Mucosa of stomach (tissue), 1 donor: Measurements from ENCODE around the gene WWTR1.

Source experiments
- H3K27me3 ChIP-seq: one replicate; pipeline ENCODE4 v1.7.0; 2013; ENCODE audit warnings: mild to moderate bottlenecking, low read length; ENCODE audit not compliant: control insufficient read depth, insufficient read depth
- H3K36me3 ChIP-seq: one replicate; pipeline ENCODE4 v1.7.0; 2013; ENCODE audit warnings: low read length; ENCODE audit not compliant: control insufficient read depth, insufficient read depth
- H3K4me1 ChIP-seq: one replicate; pipeline ENCODE4 v1.7.0; 2013; ENCODE audit warnings: mild to moderate bottlenecking, low read length; ENCODE audit not compliant: control insufficient read depth, insufficient read depth
- H3K4me3 ChIP-seq: one replicate; pipeline ENCODE4 v1.7.0; 2013; ENCODE audit warnings: low read length
- H3K9ac ChIP-seq: one replicate; pipeline ENCODE4 v1.7.0; 2013; ENCODE audit warnings: mild to moderate bottlenecking, low read length, moderate library complexity
- H3K9me3 ChIP-seq: one replicate; pipeline ENCODE4 v1.7.0; 2013; ENCODE audit warnings: mild to moderate bottlenecking, low read length, moderate library complexity; ENCODE audit not compliant: control insufficient read depth
- donor health status: Pancreatic carcinoma.

The WWTR1 gene

GRCh38 chr3:149507491-149508324 is 150.1 kb downstream of the WWTR1 start:
- Histone ChIP-seq H3K9ac (no peak overlapping the region), H3K27me3 (no peaks in the 10 kb centered on the region), H3K9me3 (no peaks in the 10 kb centered on the region), H3K4me1 (peaks cover 6% of the 10 kb centered on the region), H3K4me3 (no peak overlapping the region), H3K36me3 (no peaks in the 10 kb centered on the region)

- Histone ChIP-seq H3K9me3 (no peaks in the 10 kb centered on the region), H3K27me3 (no peaks in the 10 kb centered on the region), H3K4me1 (peaks cover 6% of the 10 kb centered on the region), H3K4me3 (no peak overlapping the region), H3K36me3 (no peaks in the 10 kb centered on the region), H3K9ac (no peak overlapping the region)
These were observed 150.9 kb downstream of the WWTR1 start for GRCh38 chr3:149506965-149507364.

GRCh38 chr3:149506540-149506939 is 151.3 kb downstream of the WWTR1 start:
- Histone ChIP-seq H3K36me3 (no peaks in the 10 kb centered on the region), H3K4me1 (peaks cover 6% of the 10 kb centered on the region), H3K4me3 (no peak overlapping the region), H3K27me3 (no peaks in the 10 kb centered on the region), H3K9ac (no peak overlapping the region), H3K9me3 (no peaks in the 10 kb centered on the region)

GRCh38 chr3:149502438-149502837 is 155.4 kb downstream of the WWTR1 start:
- Histone ChIP-seq H3K9ac (no peak overlapping the region), H3K36me3 (no peaks in the 10 kb centered on the region), H3K4me3 (no peak overlapping the region), H3K4me1 (no peaks in the 10 kb centered on the region), H3K9me3 (no peaks in the 10 kb centered on the region), H3K27me3 (no peaks in the 10 kb centered on the region)

- H3K9ac ChIP-seq, result no peak overlapping the region
- no peak overlapping the region for H3K4me3 ChIP-seq
- no peaks in the 10 kb centered on the region for H3K36me3 ChIP-seq
- no peaks in the 10 kb centered on the region for H3K9me3 ChIP-seq
- H3K27me3 ChIP-seq, result no peaks in the 10 kb centered on the region
- no peaks in the 10 kb centered on the region for H3K4me1 ChIP-seq
These were observed 156.3 kb downstream of the WWTR1 start for GRCh38 chr3:149501524-149501923.

- Histone ChIP-seq H3K36me3 (no peaks in the 10 kb centered on the region), H3K27me3 (no peaks in the 10 kb centered on the region), H3K4me3 (no peak overlapping the region), H3K4me1 (no peaks in the 10 kb centered on the region), H3K9me3 (no peaks in the 10 kb centered on the region), H3K9ac (no peak overlapping the region)
These were observed 159.7 kb downstream of the WWTR1 start for GRCh38 chr3:149497966-149498670.

GRCh38 chr3:149496891-149497290 is 160.9 kb downstream of the WWTR1 start:
- no peaks in the 10 kb centered on the region for H3K36me3 ChIP-seq
- H3K4me1 ChIP-seq, result no peaks in the 10 kb centered on the region
- H3K4me3 ChIP-seq, result no peak overlapping the region
- no peaks in the 10 kb centered on the region for H3K27me3 ChIP-seq
- H3K9ac ChIP-seq, result no peak overlapping the region
- H3K9me3 ChIP-seq, result no peaks in the 10 kb centered on the region

GRCh38 chr3:149495581-149496125 is 162.2 kb downstream of the WWTR1 start:
- no peak overlapping the region for H3K4me3 ChIP-seq
- H3K9ac ChIP-seq, result no peak overlapping the region
- H3K27me3 ChIP-seq, result no peaks in the 10 kb centered on the region
- H3K4me1 ChIP-seq, result no peaks in the 10 kb centered on the region
- H3K36me3 ChIP-seq, result no peaks in the 10 kb centered on the region
- no peaks in the 10 kb centered on the region for H3K9me3 ChIP-seq

GRCh38 chr3:149494759-149495580 is 162.9 kb downstream of the WWTR1 start:
- H3K9ac ChIP-seq, result no peak overlapping the region
- no peak overlapping the region for H3K4me3 ChIP-seq
- H3K9me3 ChIP-seq, result no peaks in the 10 kb centered on the region
- H3K27me3 ChIP-seq, result no peaks in the 10 kb centered on the region
- no peaks in the 10 kb centered on the region for H3K4me1 ChIP-seq
- H3K36me3 ChIP-seq, result no peaks in the 10 kb centered on the region

GRCh38 chr3:149494022-149494758 is 163.6 kb downstream of the WWTR1 start:
- H3K27me3 ChIP-seq, result no peaks in the 10 kb centered on the region
- H3K4me1 ChIP-seq, result no peaks in the 10 kb centered on the region
- H3K36me3 ChIP-seq, result no peaks in the 10 kb centered on the region
- H3K4me3 ChIP-seq, result no peak overlapping the region
- no peak overlapping the region for H3K9ac ChIP-seq
- H3K9me3 ChIP-seq, result no peaks in the 10 kb centered on the region

GRCh38 chr3:149493315-149494021 is 164.4 kb downstream of the WWTR1 start:
- Histone ChIP-seq H3K9me3 (no peaks in the 10 kb centered on the region), H3K27me3 (no peaks in the 10 kb centered on the region), H3K36me3 (no peaks in the 10 kb centered on the region)

More at GRCh38 chr3:149493315-149494021, 164.4 kb downstream of the WWTR1 start:
- Histone ChIP-seq H3K9ac (no peak overlapping the region), H3K4me1 (no peaks in the 10 kb centered on the region), H3K4me3 (no peak overlapping the region)
